Skeletal muscle satellite cell (primary cell): Measurements from ENCODE around the gene TRIO.
A peak's percentile ranks its signal among the peaks of the same experiment; 100 is the strongest.

Experiments used
- H3K27me3 ChIP-seq: 2 replicates; pipeline ENCODE4 v1.7.0; 2013; ENCODE audit warnings: low read length; ENCODE audit not compliant: control insufficient read depth, insufficient read depth
- H3K36me3 ChIP-seq: 2 replicates; pipeline ENCODE4 v1.7.0; 2013; ENCODE audit warnings: mild to moderate bottlenecking, control low read depth, low read length; ENCODE audit not compliant: insufficient read depth
- H3K4me1 ChIP-seq: 2 replicates; pipeline ENCODE4 v1.7.0; 2013; ENCODE audit warnings: low read length; ENCODE audit not compliant: control insufficient read depth, insufficient read depth
- H3K4me2 ChIP-seq: 2 replicates; pipeline ENCODE4 v1.7.0; 2013; ENCODE audit warnings: mild to moderate bottlenecking, low read length
- H3K4me3 ChIP-seq: 2 replicates; pipeline ENCODE4 v1.7.0; 2013; ENCODE audit warnings: low read length
- H3K9ac ChIP-seq: 2 replicates; pipeline ENCODE4 v1.7.0; 2013; ENCODE audit warnings: mild to moderate bottlenecking, low read depth, low read length, moderate library complexity
- H3K9me3 ChIP-seq: replicated peaks from 2 replicates; pipeline ENCODE4 v1.7.0; 2013; ENCODE audit warnings: mild to moderate bottlenecking, control low read depth, low read length

TRIO gene

GRCh38 chr5:14246350-14247053 lies 103.4 kb downstream of the TRIO start:
- Histone ChIP-seq H3K4me3 (no peak overlapping the region), H3K4me2 (peak overlapping the region; percentile 2), H3K27me3 (no peaks in the 10 kb centered on the region), H3K4me1 (peaks cover 70% of the 10 kb centered on the region), H3K36me3 (peaks cover 12% of the 10 kb centered on the region), H3K9ac (peak overlapping the region; percentile 4), H3K9me3 (no peaks in the 10 kb centered on the region)

GRCh38 chr5:14247054-14247386 lies 103.9 kb downstream of the TRIO start:
- H3K9ac ChIP-seq: no peak overlapping the region
- H3K9me3 ChIP-seq: no peaks in the 10 kb centered on the region
- no peak overlapping the region for H3K4me3 ChIP-seq
- H3K4me2 ChIP-seq: peak overlapping the region; percentile 2
- no peaks in the 10 kb centered on the region for H3K27me3 ChIP-seq
- H3K36me3 ChIP-seq: peaks cover 14% of the 10 kb centered on the region
- peaks cover 68% of the 10 kb centered on the region for H3K4me1 ChIP-seq

DNA sequence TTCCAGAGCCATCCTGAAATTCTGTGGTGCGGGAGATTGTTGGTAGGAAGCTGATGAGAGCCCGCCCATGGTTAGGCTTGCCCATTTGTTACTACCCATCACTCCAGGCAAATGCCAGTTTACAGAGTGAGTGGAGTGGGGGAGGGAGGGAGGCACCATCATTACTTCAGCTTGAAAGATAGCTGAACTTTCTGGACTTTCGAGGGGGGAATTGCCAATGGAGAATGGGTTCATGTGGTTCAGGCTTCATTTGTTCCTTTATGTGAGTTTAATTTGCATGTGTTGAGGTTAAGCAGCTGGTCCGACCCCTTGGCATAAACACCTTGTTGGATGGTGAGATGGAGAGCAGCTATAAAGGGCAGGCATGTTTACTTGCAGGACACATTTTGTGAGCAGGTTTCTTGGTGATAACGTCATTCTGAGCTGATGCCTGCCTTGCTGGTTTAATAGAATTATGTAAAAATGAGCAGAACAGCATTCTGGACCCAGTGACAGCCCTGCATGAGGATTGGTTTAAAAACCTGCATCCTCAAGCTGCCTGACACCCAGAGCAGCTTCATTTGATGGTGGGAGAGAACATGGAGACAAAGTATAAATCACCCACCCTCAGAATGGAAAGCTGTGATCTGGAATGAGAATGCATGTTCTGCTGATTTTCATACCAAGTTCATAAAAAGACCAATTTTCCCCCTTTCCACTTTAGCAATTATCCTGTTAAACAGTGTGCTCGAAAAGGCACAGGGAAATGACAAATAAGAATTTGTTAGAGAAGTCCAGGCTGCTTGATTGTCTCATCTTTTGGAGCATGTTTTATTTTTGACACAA lies 106.3 kb downstream of the TRIO start:
- peaks cover 20% of the 10 kb centered on the region for H3K36me3 ChIP-seq
- H3K9me3 ChIP-seq: no peaks in the 10 kb centered on the region
- peak overlapping the region; percentile 60 for H3K4me2 ChIP-seq
- H3K27me3 ChIP-seq: no peaks in the 10 kb centered on the region
- no peak overlapping the region for H3K9ac ChIP-seq
- peaks cover 54% of the 10 kb centered on the region for H3K4me1 ChIP-seq
- H3K4me3 ChIP-seq: no peak overlapping the region

- Histone ChIP-seq H3K4me1 (peaks cover 47% of the 10 kb centered on the region), H3K27me3 (no peaks in the 10 kb centered on the region), H3K4me3 (peak overlapping the region; percentile 47), H3K4me2 (peak overlapping the region; percentile 60), H3K9ac (peak overlapping the region; percentile 21), H3K36me3 (peaks cover 26% of the 10 kb centered on the region), H3K9me3 (peaks cover 2% of the 10 kb centered on the region)
Observed at GRCh38 chr5:14250084-14250695, 107.0 kb downstream of the TRIO start.

DNA sequence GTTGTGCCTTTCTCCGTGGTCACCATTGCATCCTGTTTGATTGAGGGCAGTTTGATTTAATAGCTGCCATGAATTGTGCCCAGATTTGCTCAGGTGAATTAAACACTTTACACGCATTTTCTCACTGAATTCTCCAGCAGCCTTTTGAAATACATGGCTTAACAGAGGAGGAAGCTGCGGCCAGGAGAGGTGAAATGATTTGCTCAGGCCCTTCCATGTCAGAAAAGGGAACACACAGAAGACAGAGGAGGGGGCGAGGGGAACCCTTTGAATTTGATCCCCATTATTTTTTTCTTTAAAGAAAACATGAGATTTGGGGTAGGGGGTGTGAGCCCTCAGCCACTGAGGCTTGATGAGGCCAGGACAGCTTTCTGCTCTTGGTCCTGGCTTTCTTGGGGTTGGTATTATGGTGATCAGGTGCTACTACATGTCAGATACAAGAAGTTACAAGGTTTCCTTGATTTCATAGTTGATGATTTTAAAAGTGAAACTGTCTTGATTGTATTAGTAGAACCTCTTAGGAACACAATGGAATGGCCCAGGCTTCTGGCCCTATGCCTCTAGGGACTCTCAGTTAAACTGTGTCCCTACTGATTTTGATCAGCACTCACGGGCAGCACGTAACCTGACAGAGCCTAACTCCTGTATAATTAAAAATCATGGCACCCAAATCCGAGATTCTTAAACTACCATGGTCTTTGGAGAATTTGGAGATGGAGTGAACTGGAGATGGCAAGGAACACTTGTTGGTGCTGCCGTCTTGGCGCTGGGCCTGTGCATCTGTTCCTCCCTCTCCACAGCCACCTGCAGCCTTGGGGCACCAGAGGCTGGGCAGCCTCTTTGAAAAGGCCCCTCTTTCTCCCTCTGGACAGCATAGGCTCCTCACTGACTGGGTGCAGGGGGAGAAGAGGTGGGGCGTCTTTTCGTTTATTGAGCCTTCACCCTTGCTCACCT lies 107.9 kb downstream of the TRIO start:
- Histone ChIP-seq H3K4me3 (no peak overlapping the region), H3K9ac (peak overlapping the region; percentile 21), H3K27me3 (no peaks in the 10 kb centered on the region), H3K4me1 (peaks cover 39% of the 10 kb centered on the region), H3K36me3 (peaks cover 30% of the 10 kb centered on the region), H3K4me2 (peak overlapping the region; percentile 60), H3K9me3 (peaks cover 10% of the 10 kb centered on the region)

DNA sequence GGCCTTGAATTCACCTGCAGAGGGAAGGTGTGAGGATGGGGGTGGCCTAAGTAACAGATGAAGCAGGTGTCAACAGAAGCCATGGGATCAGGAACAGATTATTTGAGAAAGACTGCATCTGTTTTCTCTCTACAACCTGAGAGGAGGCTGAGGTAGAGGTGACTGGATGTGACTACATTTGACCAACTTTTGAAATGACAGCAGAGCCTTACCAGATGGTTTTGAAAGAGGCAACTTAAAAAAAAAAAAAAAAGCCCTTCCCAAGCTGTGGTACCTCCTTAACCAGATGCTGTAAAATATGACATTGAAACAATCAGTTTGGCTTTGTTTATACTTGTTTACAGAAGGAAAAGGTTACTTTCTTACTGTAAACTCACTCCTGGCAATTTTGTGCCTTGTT lies 108.6 kb downstream of the TRIO start:
- H3K27me3 ChIP-seq: no peaks in the 10 kb centered on the region
- no peak overlapping the region for H3K4me3 ChIP-seq
- H3K4me1 ChIP-seq: peaks cover 32% of the 10 kb centered on the region
- H3K9ac ChIP-seq: no peak overlapping the region
- H3K9me3 ChIP-seq: peaks cover 16% of the 10 kb centered on the region
- H3K4me2 ChIP-seq: no peak overlapping the region
- peaks cover 37% of the 10 kb centered on the region for H3K36me3 ChIP-seq

DNA sequence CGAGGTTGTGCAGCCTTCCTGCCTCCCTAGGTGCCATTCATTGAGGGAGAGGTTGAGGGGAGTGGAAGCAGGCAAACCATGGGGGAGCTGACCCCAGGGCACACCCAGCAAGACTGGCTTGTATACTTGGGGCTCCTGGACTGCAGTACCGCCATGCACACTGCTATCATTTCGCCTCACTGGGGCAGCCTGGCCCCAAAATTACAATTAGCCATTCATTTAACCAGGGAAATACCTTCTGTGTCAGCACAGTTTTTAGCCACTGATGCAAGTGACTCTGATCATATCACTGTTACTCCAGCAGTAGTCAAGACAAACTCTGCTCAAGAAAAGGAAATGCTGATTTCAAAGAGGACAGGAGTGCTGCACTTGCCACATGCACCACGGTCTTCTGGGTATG lies 109.7 kb downstream of the TRIO start:
- peaks cover 27% of the 10 kb centered on the region for H3K4me1 ChIP-seq
- H3K27me3 ChIP-seq: no peaks in the 10 kb centered on the region

GRCh38 chr5:14254686-14255085 lies 111.5 kb downstream of the TRIO start:
- H3K9me3 ChIP-seq: peaks cover 17% of the 10 kb centered on the region
- no peaks in the 10 kb centered on the region for H3K27me3 ChIP-seq
- H3K4me3 ChIP-seq: no peak overlapping the region
- H3K4me2 ChIP-seq: no peak overlapping the region
- H3K36me3 ChIP-seq: peaks cover 42% of the 10 kb centered on the region
- H3K4me1 ChIP-seq: peaks cover 33% of the 10 kb centered on the region
- no peak overlapping the region for H3K9ac ChIP-seq

More for the DNA sequence above, 109.7 kb downstream of the TRIO start:
- Histone ChIP-seq H3K9ac (no peak overlapping the region), H3K36me3 (peaks cover 42% of the 10 kb centered on the region), H3K9me3 (peaks cover 17% of the 10 kb centered on the region), H3K4me2 (no peak overlapping the region), H3K4me3 (no peak overlapping the region)

GRCh38 chr5:14256026-14256690 lies 113.0 kb downstream of the TRIO start:
- Histone ChIP-seq H3K4me2 (no peak overlapping the region), H3K9me3 (peaks cover 17% of the 10 kb centered on the region), H3K9ac (no peak overlapping the region), H3K4me3 (no peak overlapping the region), H3K4me1 (peaks cover 32% of the 10 kb centered on the region), H3K36me3 (peaks cover 42% of the 10 kb centered on the region), H3K27me3 (no peaks in the 10 kb centered on the region)

GRCh38 chr5:14256756-14257393 lies 113.7 kb downstream of the TRIO start:
- no peak overlapping the region for H3K9ac ChIP-seq

More at GRCh38 chr5:14256756-14257393, 113.7 kb downstream of the TRIO start:
- H3K4me3 ChIP-seq: no peak overlapping the region
- peaks cover 17% of the 10 kb centered on the region for H3K9me3 ChIP-seq
- no peak overlapping the region for H3K4me2 ChIP-seq
- H3K36me3 ChIP-seq: peaks cover 41% of the 10 kb centered on the region
- peaks cover 33% of the 10 kb centered on the region for H3K4me1 ChIP-seq
- no peaks in the 10 kb centered on the region for H3K27me3 ChIP-seq
